Gastrocnemius medialis (tissue), 4 donors: ENCODE measurements around the gene COX8C.

Source experiments
- CTCF ChIP-seq, 5 experiments: fragments of 450-650 bp in 3 of 5; fragments of 200-600 bp in 2 of 5; sonication (generic) in 2 of 5; IDR thresholded peaks in 4 of 5; conservative IDR thresholded peaks in 1 of 5; 1 replicate in 4 of 5; 2 replicates in 1 of 5; pipeline ENCODE4 v1.5.1; 2016 to 2019; ENCODE audit warnings: antibody characterized with exemption in 5 of 5, mild to moderate bottlenecking in 3 of 5, moderate library complexity in 3 of 5
- POLR2A ChIP-seq, 2 donors: fragments of 450-650 bp; IDR thresholded peaks; one replicate each; pipeline ENCODE4 v1.6.1; 2017; ENCODE audit warnings: antibody characterized with exemption in 2 of 2, mild to moderate bottlenecking in 2 of 2, moderate library complexity in 2 of 2

- no peak for TF ChIP-seq CTCF (IDR thresholded peaks at IDR 0.05 in 4 of 5, conservative IDR thresholded peaks at IDR 0.05 in 1 of 5)
- TF ChIP-seq POLR2A (IDR thresholded peaks at IDR 0.05) = no peak
Observed at GRCh38 chr14:93348292-93348691, 1.3 kb downstream of the COX8C start.
